GM19455 (cell line): Measurements from ENCODE around the gene NDE1.
A peak's percentile ranks its signal among the peaks of the same experiment; 100 is the strongest.
"Not testable (repeated sequence)": the region's sequence is repeated elsewhere in the genome, so short reads cannot be mapped to it uniquely, and the experiment has no call there.

Experiments
- ATAC-seq: cut with Tn5 transposase; IDR thresholded peaks from one replicate; pipeline ENCODE4 v1.9.1; 2021; ENCODE audit not compliant: unreplicated experiment

NDE1 gene, protein sequence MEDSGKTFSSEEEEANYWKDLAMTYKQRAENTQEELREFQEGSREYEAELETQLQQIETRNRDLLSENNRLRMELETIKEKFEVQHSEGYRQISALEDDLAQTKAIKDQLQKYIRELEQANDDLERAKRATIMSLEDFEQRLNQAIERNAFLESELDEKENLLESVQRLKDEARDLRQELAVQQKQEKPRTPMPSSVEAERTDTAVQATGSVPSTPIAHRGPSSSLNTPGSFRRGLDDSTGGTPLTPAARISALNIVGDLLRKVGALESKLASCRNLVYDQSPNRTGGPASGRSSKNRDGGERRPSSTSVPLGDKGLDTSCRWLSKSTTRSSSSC

DNA sequence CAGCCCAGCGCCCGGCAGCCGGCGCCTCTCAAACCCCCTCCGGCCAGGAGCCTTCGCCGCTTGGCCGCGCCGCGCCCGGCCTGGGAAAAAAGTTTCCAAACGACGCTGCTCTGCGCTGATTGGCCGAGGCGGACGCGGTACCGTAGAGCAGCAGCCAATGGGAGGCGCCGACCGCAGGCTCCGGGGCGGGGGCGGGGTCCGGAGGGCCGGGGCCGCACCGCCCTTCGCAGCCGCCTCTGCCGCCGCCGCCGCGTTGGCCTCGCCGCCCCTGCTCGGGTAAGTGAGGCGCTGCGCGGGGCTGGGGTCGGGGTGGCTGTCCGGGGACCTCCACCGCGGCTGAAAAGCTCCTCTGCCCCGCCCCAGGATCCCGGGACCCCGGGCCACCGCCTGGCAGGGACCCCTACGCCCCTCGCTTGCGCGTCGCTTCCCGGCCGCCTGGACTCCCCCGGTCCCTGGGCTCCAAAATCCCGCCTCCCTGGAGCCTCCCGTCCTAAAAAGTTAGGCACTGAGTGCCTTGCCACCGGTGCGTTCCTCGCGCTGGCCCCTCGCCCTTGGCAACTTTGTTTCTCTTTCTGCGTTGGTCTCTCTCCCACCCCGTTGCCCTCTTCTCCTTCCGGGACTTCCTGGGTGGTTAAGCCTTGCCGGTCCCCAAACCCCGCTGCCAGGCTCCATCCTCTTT lies at the start of gene NDE1:
Gene NDE1 (plus strand): TSS at position 227 of the 679 bp plus-strand sequence. CDS start 14,534 bp downstream, outside the sequence.
- peak; percentile 70 for ATAC-seq

DNA sequence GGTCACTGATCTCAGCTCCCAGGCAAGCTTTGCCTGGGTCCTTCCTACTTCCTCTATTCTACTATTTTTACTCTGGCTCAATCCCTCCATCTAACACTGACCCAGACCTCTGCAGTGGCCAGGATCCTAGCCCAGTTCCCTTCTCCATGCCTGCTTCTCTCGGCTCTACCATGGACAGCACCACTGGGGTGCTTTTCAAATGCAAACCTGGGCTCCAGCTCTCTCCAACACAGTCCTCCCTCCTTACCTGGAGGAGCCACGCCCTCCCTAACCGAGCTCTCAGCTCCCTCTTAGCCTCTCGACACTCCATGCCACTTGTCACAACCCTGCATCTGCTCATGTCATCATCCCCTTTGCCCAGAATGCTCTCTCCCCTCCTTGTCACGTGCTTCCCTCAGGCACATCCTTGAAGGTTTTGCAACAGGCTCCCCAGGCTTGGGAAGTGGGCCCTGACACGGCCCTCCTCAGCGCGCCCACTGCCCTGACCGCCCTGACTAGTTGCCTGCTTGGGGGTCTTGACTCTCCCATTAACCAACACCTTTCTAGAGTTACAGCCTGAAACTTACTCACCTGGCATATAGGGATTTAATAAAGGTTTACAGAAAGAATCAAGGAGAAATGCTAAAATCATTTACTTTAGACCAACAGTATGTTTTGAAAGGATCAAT lies 48.7 kb upstream of the NDE1 start:
- no peak for ATAC-seq

DNA sequence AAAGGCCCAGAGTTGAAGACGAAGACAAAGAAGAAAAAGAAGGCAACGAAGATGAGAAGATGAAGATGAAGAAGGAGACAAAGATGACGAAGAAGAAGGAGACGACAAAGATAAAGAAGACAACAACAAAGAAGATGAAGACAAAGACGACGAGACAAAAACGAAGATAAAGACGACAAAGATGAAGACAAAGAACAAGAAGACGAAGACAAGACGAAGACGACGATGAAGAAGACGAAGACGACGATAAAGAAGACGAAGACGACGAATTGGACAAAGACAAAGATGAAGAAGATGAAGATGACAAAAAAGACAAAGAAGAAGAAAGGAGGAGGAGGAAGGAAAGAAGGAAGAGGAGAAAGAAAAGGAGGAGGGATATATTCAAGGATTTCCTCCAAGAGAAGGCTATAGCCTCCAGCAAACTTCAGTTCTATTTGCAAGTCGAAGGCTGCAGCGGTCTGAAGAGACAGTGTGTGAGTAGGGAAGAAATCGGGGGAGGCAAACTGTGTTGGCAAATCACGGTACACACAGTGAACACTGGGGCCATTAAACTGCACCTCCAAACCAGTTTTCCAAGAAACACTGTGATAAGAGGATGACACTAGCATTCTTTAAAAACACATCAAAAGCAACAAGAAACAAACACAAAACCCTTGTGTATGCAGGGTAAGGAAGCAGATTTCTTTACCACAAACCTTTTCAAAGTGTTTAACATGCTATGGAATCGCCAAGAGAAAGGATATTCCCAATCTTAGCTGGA lies 47.6 kb upstream of the NDE1 start:
- ATAC-seq = no peak

DNA sequence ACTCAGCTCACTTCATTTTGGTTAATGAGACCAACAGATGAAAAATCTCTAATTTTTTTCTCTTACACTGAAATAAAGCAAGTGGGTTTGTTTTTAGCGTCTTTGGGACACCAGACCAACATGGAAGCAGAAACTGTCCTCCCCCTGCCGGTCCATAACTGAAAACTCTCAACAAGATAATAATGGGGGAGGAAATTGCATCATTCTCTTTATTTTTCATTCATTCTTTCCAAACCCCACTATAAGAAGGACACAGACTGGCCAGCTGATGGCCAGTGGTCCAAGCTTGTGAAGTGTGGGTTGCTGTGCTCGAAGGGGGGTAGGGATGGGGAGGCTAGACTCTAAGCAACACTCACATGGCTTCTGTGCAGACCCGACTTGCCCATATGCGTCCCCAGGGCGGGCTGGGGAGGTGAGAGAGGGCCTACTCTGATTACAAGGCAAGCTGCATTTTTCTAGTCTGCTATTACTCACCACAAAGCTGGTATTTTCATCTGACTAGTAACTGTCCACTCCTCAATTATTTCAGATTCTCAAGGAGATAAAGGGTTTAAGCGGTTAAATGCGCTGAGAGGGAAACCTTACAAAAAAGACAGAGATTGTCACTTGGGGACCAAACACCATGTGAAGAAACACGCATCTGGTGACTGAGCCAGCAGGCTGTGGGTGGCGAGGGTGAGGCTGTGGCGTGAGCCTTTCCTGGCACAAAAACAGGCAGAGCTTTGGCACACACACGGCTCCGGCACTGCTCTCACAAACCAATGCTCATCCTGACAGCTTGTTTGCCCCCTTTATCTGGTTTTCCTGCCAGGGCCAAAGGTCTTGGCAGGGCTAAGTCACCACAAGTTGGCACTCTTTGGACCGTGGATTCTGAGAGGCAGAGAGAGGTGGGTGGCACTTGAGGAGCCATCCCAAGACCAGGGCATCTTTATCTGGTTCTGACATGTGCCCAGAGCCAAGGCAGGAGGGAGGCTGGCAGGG lies 45.3 kb upstream of the NDE1 start:
- no peak for ATAC-seq

DNA sequence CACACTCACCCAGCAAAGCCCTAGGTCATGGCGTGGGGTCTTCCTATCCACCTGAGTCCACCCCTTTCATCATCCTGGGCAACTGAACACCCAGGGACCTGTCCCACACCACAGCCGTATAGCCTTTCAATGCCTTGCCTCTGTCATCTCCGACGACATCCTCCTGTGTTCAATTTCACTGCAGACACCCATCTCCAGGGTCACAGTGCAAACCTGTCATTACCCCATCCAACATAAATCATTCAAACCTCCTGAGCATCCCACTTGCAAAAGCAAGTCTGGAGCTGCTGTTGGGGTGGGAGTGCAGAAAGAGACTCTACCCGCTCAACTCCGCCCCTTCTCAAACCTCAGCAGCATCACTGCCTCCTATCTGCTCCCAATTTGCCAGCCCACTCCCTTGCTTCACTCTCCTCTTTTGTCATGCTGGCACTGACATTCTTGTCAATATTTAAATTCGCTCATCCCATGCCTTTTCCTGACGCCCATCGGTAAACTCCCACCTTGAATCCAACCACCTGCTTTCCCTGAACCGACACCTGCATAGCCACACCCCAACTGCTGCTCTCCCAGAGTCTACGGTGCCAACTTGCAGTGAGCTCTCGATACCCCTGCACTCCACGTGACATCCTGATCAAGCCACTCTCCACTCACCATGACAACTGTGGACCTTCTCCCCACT lies 44.1 kb upstream of the NDE1 start:
- no peak for ATAC-seq

DNA sequence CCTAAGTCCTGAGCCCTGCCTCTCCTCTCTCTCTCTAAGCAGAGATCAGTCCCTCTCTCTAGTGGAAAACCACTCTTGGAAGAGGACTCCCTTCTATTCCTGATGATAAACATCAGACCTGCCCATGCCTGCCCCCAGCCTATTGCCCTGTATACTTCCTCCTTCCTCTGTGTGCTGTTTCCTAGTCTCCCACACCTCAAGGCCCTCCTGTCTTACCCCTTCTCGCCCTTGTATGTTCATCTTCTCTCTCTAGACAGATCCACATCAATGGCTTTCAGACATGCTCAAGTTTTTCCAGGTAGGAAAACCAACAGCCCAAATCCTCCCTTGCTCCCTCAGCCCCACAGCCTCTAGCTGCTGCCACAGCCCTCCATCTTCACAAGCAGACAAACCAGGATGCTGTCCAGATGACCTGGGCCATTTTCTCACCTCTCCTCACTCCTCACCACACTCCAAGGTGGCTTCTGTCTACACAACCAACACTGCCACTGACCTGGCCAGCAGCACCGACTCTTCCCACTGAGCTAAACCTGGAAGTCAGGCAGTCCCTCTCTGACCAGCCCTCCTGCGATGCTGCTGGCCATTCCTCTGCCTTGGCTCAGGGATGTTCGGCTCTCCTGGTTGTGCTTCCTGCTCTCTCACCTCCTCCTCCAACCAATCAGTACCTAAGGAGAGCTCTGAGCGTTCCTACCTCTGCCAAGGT lies 43.4 kb upstream of the NDE1 start:
- no peak for ATAC-seq

DNA sequence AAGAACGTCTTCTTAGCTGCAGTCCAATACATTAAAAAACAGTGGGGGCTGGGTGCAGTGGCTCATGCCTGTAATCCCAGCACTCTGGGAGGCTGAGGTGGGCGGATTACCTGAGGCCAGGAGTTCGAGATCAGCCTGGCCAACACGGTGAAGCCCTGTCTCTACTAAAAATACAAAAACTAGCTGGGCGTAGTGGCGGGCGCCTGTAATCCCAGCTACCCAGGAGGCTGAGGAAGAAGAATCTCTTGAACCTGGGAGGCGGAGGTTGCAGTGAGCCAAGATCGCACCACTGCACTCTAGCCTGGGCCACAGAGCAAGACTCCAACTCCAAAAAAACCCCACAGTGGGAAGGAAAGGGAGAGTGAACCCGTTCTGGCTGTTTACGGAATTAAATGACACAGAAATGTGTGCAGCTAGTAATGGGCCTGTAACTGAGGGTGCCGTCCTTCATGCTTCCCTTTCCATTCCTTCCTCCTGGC lies 42.8 kb upstream of the NDE1 start:
- ATAC-seq = not testable (repeated sequence)

DNA sequence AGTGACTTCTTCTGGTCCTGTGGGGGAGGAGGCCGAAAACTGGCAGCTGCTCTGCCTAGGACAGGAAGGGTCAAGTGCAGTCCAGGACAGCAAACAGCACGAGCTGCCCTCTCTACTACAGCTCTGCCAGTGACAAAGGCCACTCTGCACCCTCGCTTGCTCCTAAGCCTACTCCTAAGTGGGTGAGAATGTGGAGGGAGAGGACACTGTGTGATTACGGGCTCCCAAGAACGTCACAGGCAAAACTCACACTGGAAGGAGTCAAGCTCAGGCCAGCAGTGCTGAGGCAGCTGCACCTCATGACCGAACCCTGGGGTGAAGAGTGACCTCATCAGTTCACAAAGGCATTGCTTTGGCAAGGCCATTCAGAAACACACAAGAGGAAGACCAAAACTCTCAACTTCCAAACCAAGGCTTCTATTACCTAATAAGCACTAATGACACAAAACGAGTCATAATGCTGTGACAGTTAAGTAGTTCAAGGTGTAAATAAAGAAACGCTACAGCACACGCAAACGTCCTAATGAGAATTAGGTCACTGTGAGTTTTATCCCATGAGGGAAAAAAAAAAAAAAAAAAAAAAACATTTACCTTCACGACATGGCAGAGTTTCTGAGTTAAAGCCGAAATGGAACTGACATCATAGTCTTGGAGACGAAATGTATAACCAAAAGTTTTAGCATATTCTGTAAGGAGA lies 42.2 kb upstream of the NDE1 start:
- ATAC-seq = no peak

DNA sequence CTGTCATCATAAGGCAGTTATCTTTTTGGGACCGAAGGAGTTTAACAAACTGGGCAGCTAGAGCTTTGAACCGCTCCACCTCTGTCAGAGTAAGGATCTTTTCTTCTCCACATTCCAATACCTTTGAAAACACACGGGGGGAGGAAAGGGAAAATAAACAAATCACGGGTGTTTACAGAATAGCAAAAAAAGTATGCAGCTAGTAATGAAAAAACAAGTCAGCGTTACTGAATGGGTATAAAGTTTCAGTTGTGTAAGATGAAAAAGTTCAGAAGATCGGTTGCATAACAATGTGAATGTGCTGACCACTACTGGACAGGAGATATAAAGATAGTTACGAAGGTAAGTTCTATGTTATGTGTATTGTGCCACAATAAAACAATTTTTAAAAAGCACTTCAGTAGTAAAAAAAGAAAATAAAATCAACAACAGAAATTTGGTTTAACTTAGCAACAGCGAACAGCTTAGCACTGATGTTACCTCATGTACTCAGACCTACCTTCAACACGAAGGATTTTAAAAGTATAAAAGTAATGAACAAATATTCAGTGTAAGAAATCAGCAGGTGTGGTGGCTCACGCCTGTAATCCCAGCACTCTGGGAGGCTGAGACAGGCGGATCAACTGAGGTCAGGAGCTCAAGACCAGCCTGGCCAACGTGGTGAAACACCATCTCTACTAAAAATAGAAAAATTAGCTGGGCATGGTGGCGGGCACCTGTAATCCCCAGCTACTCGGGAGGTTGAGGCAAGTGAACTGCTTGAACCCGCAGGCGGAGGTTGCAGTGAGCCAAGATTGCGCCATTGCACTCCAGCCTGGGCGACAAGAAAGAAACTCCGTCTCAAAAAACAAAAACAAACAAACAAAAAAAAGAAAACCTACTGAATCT lies 41.4 kb upstream of the NDE1 start:
- no peak for ATAC-seq

DNA sequence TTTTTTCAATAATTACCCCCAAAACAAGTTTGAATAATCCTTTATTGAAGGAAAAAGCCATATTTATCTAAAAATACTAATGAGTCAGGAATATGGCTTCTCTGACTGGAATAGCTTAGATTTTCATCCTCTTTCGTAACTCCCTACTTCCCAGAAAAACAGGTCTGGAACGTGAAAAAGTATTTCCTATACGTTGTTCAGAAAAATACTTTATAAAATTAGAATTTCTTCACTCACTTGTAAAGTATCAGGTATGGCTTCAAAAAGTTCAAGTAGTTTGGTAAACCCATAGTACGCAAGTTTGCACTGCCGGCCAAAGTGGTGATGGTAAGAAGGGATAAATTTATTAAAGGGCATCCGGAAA lies 40.8 kb upstream of the NDE1 start:
- ATAC-seq = no peak

DNA sequence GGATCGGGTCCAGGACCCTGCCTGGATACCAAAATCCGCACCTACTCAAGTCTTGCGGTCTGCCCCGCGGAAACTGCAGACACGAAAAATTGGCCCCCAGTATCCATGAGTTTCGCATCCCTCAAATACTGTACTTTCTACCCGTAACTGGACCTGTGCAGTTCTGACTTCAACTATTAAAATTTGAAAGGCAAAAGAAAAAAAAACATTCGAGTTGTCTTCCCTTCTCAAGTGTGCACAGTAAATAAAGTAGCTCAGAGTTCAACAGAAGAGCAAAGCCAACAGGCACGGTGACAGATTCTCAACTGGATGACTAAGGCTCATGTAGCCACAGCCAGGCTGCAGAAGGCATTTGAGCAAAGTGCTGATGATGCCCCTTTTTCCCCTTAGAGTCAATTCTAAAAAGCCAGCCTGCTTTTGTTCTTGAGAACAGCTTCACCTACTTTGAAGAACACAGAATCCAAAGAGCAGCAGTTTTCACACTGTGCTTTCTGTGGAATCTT lies 39.6 kb upstream of the NDE1 start:
- ATAC-seq = no peak

DNA sequence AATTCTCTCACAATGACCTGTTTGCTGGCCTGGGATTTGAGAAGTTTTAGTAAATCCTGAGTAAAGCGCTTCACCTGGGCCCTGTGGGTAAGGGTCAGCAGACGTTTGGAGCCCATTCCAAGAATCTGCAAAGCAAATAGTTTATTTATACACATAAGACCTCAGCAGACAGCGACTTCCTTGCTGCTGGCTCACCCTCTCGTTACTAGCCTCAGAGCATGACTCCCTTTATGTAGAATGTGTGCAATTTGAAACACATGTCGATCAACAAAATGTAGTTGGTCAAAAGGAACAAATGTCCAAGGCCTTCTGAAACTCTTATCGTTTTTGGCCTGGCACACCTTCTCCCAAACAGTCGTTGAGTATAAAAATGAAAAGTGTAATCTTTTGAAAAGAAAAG lies 38.4 kb upstream of the NDE1 start:
- no peak for ATAC-seq

DNA sequence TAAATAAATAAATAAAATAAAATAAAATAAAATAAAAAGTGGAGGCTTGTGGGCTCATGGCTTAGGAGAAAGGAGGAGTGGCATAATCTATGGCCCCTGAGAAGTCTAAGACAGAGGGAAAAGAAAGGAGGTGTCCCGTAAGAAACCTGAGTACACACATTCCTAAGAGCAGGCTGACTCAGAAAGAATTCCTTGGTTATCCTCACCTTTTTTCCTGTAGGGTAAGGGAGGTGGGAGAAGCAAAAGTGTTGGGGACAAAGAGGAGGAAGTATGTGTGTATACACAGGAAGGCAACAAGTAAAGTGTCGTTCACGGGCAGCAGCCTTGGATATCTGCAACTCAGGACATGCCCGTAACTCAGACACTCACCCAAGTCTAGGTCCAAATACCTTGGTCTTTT lies 36.4 kb upstream of the NDE1 start:
- no peak for ATAC-seq

DNA sequence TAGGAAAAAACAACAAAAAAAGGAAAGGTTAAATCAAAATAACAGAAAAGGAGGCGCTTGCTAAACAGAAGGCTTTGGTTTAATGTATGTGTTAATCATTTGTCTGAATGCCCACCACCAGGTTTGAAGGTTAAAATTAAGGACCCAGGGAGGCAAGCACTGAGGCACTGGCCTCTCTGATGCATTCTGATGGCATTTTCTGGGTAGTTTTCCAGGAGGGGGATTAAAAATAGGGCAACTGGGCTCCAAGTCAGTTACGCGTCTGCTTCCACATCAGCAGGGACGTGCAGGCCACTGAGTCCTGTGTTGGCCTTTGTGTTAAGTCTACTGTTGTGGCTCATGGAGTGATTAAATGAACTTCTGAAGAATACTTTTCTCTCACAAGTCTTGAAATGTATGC lies 34.0 kb upstream of the NDE1 start:
- no peak for ATAC-seq

DNA sequence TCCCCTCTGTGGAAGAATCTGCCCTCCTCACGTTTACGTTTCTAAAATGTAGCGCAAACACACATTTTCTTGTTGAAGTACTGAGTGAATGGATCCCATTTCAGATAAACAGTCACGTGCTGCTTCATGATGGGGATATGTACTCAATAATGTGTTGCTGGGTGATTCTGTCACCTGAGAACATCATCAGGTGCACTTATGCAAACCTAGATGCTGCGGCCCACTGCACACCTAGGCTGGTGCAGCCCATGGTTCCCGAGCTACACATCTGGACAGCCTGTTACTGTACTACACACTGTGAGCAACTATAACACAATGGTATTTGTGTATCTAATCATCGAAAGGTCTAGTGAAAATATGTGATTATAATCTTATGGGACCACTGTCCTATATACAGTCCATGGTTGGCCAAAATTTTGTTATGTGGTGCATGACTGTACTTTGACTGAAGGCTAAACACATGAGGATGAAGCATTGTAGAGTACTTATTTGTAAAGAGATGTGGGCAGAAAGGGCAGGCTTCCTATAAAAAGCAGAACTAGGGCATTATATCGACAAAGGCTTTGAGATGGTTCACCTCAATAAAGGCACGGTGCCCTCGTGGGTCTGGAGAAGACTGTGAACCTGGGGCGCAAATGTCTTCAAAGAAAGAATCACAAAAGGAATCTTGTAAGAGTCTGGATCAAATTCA lies 33.4 kb upstream of the NDE1 start:
- ATAC-seq = no peak

DNA sequence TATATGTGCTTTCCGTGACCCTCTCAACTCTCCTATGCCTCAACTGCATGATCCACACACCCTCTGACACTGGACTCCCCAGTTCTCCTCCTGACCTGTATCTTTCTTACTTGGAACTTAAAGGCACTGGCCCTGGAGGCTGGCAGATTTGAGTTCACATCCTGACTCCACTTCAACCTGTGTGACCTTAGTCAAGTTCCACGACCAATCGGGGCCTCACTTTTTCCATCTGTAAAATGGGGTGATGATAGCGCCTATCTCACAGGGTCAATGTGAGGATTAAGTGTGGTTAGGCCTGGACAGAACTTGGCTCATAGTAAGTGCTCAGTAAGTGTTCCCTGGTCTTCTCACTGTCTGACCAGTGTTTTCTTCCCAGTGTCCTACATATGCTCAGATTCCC lies 32.1 kb upstream of the NDE1 start:
- ATAC-seq = no peak

DNA sequence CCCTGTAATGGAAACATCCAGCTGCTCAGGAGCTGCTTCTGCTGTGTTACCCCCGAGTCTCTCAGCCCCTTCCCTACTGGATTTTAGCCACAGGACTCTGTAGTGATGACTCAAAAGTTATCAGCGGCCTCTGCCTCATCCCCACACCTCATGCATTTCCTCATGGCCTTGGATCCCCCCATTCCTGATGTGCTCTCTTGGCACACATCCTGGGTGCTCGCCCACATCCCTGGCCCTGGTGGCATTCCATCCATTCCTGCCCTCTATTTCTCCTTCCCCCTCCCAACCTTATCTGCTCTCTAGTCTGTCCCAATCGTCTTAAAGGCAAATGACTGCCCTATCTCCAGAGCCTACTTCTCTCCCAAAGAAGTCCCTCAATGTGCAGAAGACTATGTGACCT lies 31.7 kb upstream of the NDE1 start:
- no peak for ATAC-seq
